ENCODE measurements around the gene IL3RA. TPM values are rescaled to one million over a fixed set of nuclear protein-coding genes. Genes with fewer than 3 reads are reported as not detected.

The IL3RA gene
- polyA plus RNA-seq, 1 donor (not counting 4 experiments of a cell fraction or from before 2014, with no cell fraction given) = not detected

GRCh38 chrX:1358793-1359476 is 22.4 kb downstream of the IL3RA start:
- no peak for TF ChIP-seq EZH2 (IDR thresholded peaks at IDR 0.05; ENCODE audit: low read length)
- TF ChIP-seq CTCF (optimal IDR thresholded peaks at IDR 0.05 in 1 of 3, IDR thresholded peaks at IDR 0.05 in 1 of 3, conservative IDR thresholded peaks at IDR 0.05 in 1 of 3; ENCODE audit: extremely low read depth in 1 of 3, insufficient read depth in 2 of 3, low read length in 3 of 3) = no peak
- Histone ChIP-seq H3K27me3 (ENCODE audit: control insufficient read depth, extremely low read depth, insufficient read depth, low read length) (no peaks in the 10 kb centered on the region), H3K4me1 (ENCODE audit: control insufficient read depth, extremely low read depth, insufficient read depth, low read length) (no peaks in the 10 kb centered on the region), H3K27ac (ENCODE audit: control insufficient read depth, insufficient read depth, low read length) (no peak overlapping the region), H4K20me1 (ENCODE audit: control insufficient read depth, extremely low read depth, insufficient read depth, low read length) (no peaks in the 10 kb centered on the region), H3K79me2 (ENCODE audit: control insufficient read depth, insufficient read depth, low read length) (no peaks in the 10 kb centered on the region), H3K4me2 (ENCODE audit: control insufficient read depth, extremely low read depth, insufficient read depth, low read depth, low read length) (no peak overlapping the region), H3K9me1 (ENCODE audit: control insufficient read depth, extremely low read depth, insufficient read depth, low read length) (no peaks in the 10 kb centered on the region), H3K4me3 (ENCODE audit: control insufficient read depth in 2 of 3, extremely low read depth in 1 of 3, insufficient read depth in 2 of 3, low read depth in 1 of 3, low read length in 3 of 3) (no peak overlapping the region), H3K36me3 (ENCODE audit: control insufficient read depth in 2 of 2, extremely low read depth in 1 of 2, insufficient read depth in 2 of 2, low read length in 2 of 2) (no peaks in the 10 kb centered on the region), H3K9ac (ENCODE audit: control insufficient read depth, extremely low read depth, insufficient read depth, low read length) (no peak overlapping the region), H3K9me3 (ENCODE audit: control insufficient read depth, low read depth, low read length) (no peaks in the 10 kb centered on the region), H2AFZ (ENCODE audit: control insufficient read depth, low read length) (no peak overlapping the region)
- DNase-seq (ENCODE audit: low read depth, low spot score) (no peak), FAIRE-seq (no peak)
- dilution Hi-C loops (cut with MboI; ENCODE audit: extremely low pct_ligation_motif_present, low sequenced_read_pairs) = no loop called here

- FAIRE-seq = no peak
- H3K9me1 ChIP-seq (ENCODE audit: control insufficient read depth, extremely low read depth, insufficient read depth, low read length) = no peaks in the 10 kb centered on the region
- TF ChIP-seq EZH2 (IDR thresholded peaks at IDR 0.05; ENCODE audit: low read length) (no peak), CTCF (optimal IDR thresholded peaks at IDR 0.05 in 1 of 3, IDR thresholded peaks at IDR 0.05 in 1 of 3, conservative IDR thresholded peaks at IDR 0.05 in 1 of 3; ENCODE audit: extremely low read depth in 1 of 3, insufficient read depth in 2 of 3, low read length in 3 of 3) (no peak)
Measured at GRCh38 chrX:1359477-1359873, 22.9 kb downstream of the IL3RA start.

More at GRCh38 chrX:1359477-1359873, 22.9 kb downstream of the IL3RA start:
- no peak overlapping the region for H2AFZ ChIP-seq (ENCODE audit: control insufficient read depth, low read length)
- no peak overlapping the region for H3K4me3 ChIP-seq (ENCODE audit: control insufficient read depth in 2 of 3, extremely low read depth in 1 of 3, insufficient read depth in 2 of 3, low read depth in 1 of 3, low read length in 3 of 3)
- dilution Hi-C loops (cut with MboI; ENCODE audit: extremely low pct_ligation_motif_present, low sequenced_read_pairs) = no loop called here
- no peaks in the 10 kb centered on the region for H4K20me1 ChIP-seq (ENCODE audit: control insufficient read depth, extremely low read depth, insufficient read depth, low read length)
- no peak overlapping the region for H3K27ac ChIP-seq (ENCODE audit: control insufficient read depth, insufficient read depth, low read length)
- no peak for DNase-seq (ENCODE audit: low read depth, low spot score)
- H3K9me3 ChIP-seq (ENCODE audit: control insufficient read depth, low read depth, low read length) = no peaks in the 10 kb centered on the region
- no peaks in the 10 kb centered on the region for H3K36me3 ChIP-seq (ENCODE audit: control insufficient read depth in 2 of 2, extremely low read depth in 1 of 2, insufficient read depth in 2 of 2, low read length in 2 of 2)
- H3K4me2 ChIP-seq (ENCODE audit: control insufficient read depth, extremely low read depth, insufficient read depth, low read depth, low read length) = no peak overlapping the region
- no peak overlapping the region for H3K9ac ChIP-seq (ENCODE audit: control insufficient read depth, extremely low read depth, insufficient read depth, low read length)
- H3K79me2 ChIP-seq (ENCODE audit: control insufficient read depth, insufficient read depth, low read length) = no peaks in the 10 kb centered on the region
- H3K4me1 ChIP-seq (ENCODE audit: control insufficient read depth, extremely low read depth, insufficient read depth, low read length) = no peaks in the 10 kb centered on the region
- H3K27me3 ChIP-seq (ENCODE audit: control insufficient read depth, extremely low read depth, insufficient read depth, low read length) = no peaks in the 10 kb centered on the region
